HepG2 (cell line): Measurements from ENCODE around the gene TMEM41B. TPM values are rescaled to one million over a fixed set of nuclear protein-coding genes. Genes with fewer than 3 reads are reported as not detected.

ENCODE experiments used
- ATAC-seq: fragments of 200-7000 bp; cut with Tn5 transposase; 3 replicates; pipeline ENCODE4 v1.9.1; 2020; ENCODE audit warnings: mild to moderate bottlenecking, moderate library complexity
- BruUV-seq: library from RNA; stranded (reverse); fragments of 400-500 nt; replicated peaks from 2 replicates; lab custom pipeline; 2021; lab: Mats Ljungman, UMichigan
- CTCF ChIA-PET: fragments of 300-600 bp; formaldehyde crosslinking; extraction: SDS; loops from one replicate; lab custom pipeline; 2021; ENCODE audit warnings: low total read pairs, inconsistent platforms, low intra/inter-chr PET ratio; lab: Yijun Ruan, JAX
- POLR2A ChIA-PET: fragments of 350-600 bp; sonication (Branson Sonifier 250); formaldehyde crosslinking; loops from one replicate; lab custom pipeline; 2020; ENCODE audit warnings: antibody characterized with exemption, inconsistent platforms; lab: Yijun Ruan, JAX
- DNase-seq: peaks from one replicate; pipeline ENCODE4 v3.0.0-alpha.2; 2015; ENCODE audit warnings: low spot score
- FAIRE-seq: peaks from 3 replicates; lab custom pipeline; 2011; peaks lifted over from hg19 to GRCh38; lab: Jason Lieb, UNC
- H2AFZ ChIP-seq: one replicate; pipeline ENCODE4 v1.6.1; 2011; ENCODE audit warnings: low read length, inconsistent platforms
- H3K27ac ChIP-seq: fragments of 300-600 bp; 3 replicates; pipeline ENCODE4 v1.8.0; 2011; ENCODE audit warnings: mixed run types, mild to moderate bottlenecking, mixed read lengths, low read length, inconsistent platforms; ENCODE audit not compliant: insufficient read depth; ENCODE audit errors: extremely low read length
- H3K27me3 ChIP-seq, 2 experiments: fragments of 200-600 bp in 1 of 2; 2 replicates in 1 of 2; 3 replicates in 1 of 2; pipeline versions ENCODE4 v1.6.0 to v1.8.0; 2011; ENCODE audit warnings: low read length in 2 of 2, mild to moderate bottlenecking in 2 of 2, moderate library complexity in 2 of 2, inconsistent platforms in 1 of 2; ENCODE audit not compliant: insufficient read depth in 2 of 2, control insufficient read depth in 1 of 2
- H3K36me3 ChIP-seq, 2 experiments: fragments of 200-600 bp in 1 of 2; replicated peaks in 1 of 2; 2 replicates in 1 of 2; 3 replicates in 1 of 2; pipeline versions ENCODE4 v1.5.1 to v1.8.0; 2011; ENCODE audit warnings: low read length in 2 of 2, inconsistent platforms in 1 of 2; ENCODE audit not compliant: insufficient read depth in 2 of 2, control insufficient read depth in 1 of 2
- H3K4me1 ChIP-seq: 2 replicates; pipeline ENCODE4 v1.5.1; 2012; ENCODE audit warnings: low read length, inconsistent platforms; ENCODE audit not compliant: insufficient read depth
- H3K4me2 ChIP-seq: 2 replicates; pipeline ENCODE4 v1.6.0; 2011; ENCODE audit warnings: low read depth, low read length, inconsistent platforms
- H3K4me3 ChIP-seq, 3 experiments: fragments of 200-600 bp in 1 of 3; sonication (generic), shearing (Covaris generic) in 1 of 3; replicated peaks in 1 of 3; 2 replicates each; pipeline ENCODE4 v1.5.1; 2011 to 2016; ENCODE audit warnings: low read length in 3 of 3, inconsistent platforms in 2 of 3, low read depth in 2 of 3, mild to moderate bottlenecking in 2 of 3, control low read depth in 1 of 3, mixed read lengths in 1 of 3; ENCODE audit not compliant: insufficient read depth in 1 of 3
- H3K79me2 ChIP-seq: one replicate; pipeline ENCODE4 v1.6.1; 2011; ENCODE audit warnings: low read length, inconsistent platforms; ENCODE audit not compliant: insufficient read depth
- H3K9ac ChIP-seq: 2 replicates; pipeline ENCODE4 v1.6.0; 2011; ENCODE audit warnings: mild to moderate bottlenecking, low read depth, low read length, inconsistent platforms; ENCODE audit not compliant: insufficient read depth
- H3K9me3 ChIP-seq: 2 replicates; pipeline ENCODE4 v1.5.1; 2012; ENCODE audit warnings: mild to moderate bottlenecking, low read length
- H4K20me1 ChIP-seq: 2 replicates; pipeline ENCODE4 v1.6.0; 2011; ENCODE audit warnings: inconsistent platforms, mild to moderate bottlenecking, low read length, moderate library complexity; ENCODE audit not compliant: insufficient read depth
- CENPX ChIP-seq: sonication (generic); formaldehyde crosslinking; IDR thresholded peaks from 2 replicates; pipeline ENCODE4 v1.9.0; 2021; ENCODE audit warnings: mild to moderate bottlenecking, missing genetic modification reagents, moderate library complexity
- FOXO4 ChIP-seq: sonication (generic); formaldehyde crosslinking; conservative IDR thresholded peaks from 2 replicates; pipeline ENCODE4 v1.8.1; 2023; ENCODE audit warnings: missing genetic modification reagents
- PBX2 ChIP-seq: IDR thresholded peaks from 2 replicates; pipeline ENCODE4 v1.6.1; 2016; ENCODE audit warnings: control low read depth
- PHF8 ChIP-seq: sonication (generic); formaldehyde crosslinking; IDR thresholded peaks from 2 replicates; pipeline ENCODE4 v1.5.0; 2020; ENCODE audit warnings: missing genetic modification reagents
- SMARCE1 ChIP-seq: fragments of 450-650 bp; IDR thresholded peaks from 2 replicates; pipeline ENCODE4 v1.6.1; 2017; ENCODE audit warnings: borderline replicate concordance
- ZNF644 ChIP-seq: IDR thresholded peaks from 2 replicates; pipeline ENCODE4 v1.6.1; 2016; ENCODE audit warnings: low read depth
- ZNF709 ChIP-seq: sonication (generic); formaldehyde crosslinking; IDR thresholded peaks from 2 replicates; pipeline ENCODE4 v1.5.0; 2020; ENCODE audit warnings: mild to moderate bottlenecking, missing genetic modification reagents
- ZNF883 ChIP-seq: sonication (generic); formaldehyde crosslinking; IDR thresholded peaks from 2 replicates; pipeline ENCODE4 v1.5.1; 2020; ENCODE audit warnings: mild to moderate bottlenecking, missing genetic modification reagents; ENCODE audit errors: not compliant biosample characterization
- WGBS: methylation state at CpG from one replicate; pipeline ENCODE4 v1.1.6; 2017; ENCODE audit warnings: low lambda C conversion rate; 5-methylcytosine and 5-hydroxymethylcytosine counted together
- in situ Hi-C: cut with HindIII; loops from 2 replicates; pipeline ENCODE4 v1.10.0; 2017; ENCODE audit warnings: low pct_unique_long_range_greater_than_20kb; ENCODE audit not compliant: extremely low pct_ligation_motif_present
- intact Hi-C: fragments of 100-400 bp; cut with micrococcal nuclease; formaldehyde crosslinking; loops from one replicate; pipeline ENCODE4 v1.10.0; 2022; ENCODE audit not compliant: unreplicated experiment
- polyA plus RNA-seq, 8 experiments: library from polyadenylated mRNA; depleted of rRNA in 3 of 8; stranded (reverse) in 7 of 8; unstranded in 1 of 8; fragments of >200 nt; fragmentation: Illumina TruSeq in 4 of 8; extraction: Trizol in 4 of 8; gene quantifications; 2 replicates each; pipeline versions ENCODE4 v1.2.1 to v1.2.3, GENCODE V29; 2011 to 2016; ENCODE audit warnings: low read depth in 4 of 8, missing spikeins in 1 of 8, mixed read lengths in 1 of 8; ENCODE audit not compliant: insufficient read depth in 1 of 8
- total RNA-seq, 5 experiments: library from RNA; depleted of rRNA; stranded (reverse); fragments of >200 nt; fragmentation: Illumina TruSeq; extraction: Trizol; gene quantifications; 2 replicates each; pipeline ENCODE4 v1.2.3, GENCODE V29; 2016; ENCODE audit warnings: low read depth in 1 of 5

TMEM41B gene
- total and polyA plus RNA-seq, 2 of the 13 experiments (the other 11 are each of a cell fraction or from before 2014, with no cell fraction given), result 36.8 to 48.1 TPM

GRCh38 chr11:9330387-9331384 is 16.3 kb upstream of the TMEM41B start:
- Histone ChIP-seq H3K27ac (no peak overlapping the region), H3K4me2 (no peak overlapping the region), H3K27me3 (no peaks in the 10 kb centered on the region; a peak in 1 of 5 replicates), H3K36me3 (no peaks in the 10 kb centered on the region), H3K9ac (no peak overlapping the region), H3K9me3 (no peaks in the 10 kb centered on the region), H3K4me3 (no peak overlapping the region), H3K79me2 (no peaks in the 10 kb centered on the region), H2AFZ (no peak overlapping the region), H4K20me1 (no peaks in the 10 kb centered on the region), H3K4me1 (peaks cover 8% of the 10 kb centered on the region; the same call in 1 of the 2 replicates)
- ATAC-seq (no peak), DNase-seq (no peak), FAIRE-seq (no peak)
- TF ChIP-seq ZNF709 (CRISPR knock-in tag) (no peak), PBX2 (CRISPR knock-in tag) (no peak), ZNF883 (no peak), FOXO4 (CRISPR knock-in tag) (no peak), PHF8 (CRISPR knock-in tag) (no peak), SMARCE1 (no peak), ZNF644 (CRISPR knock-in tag) (no peak), CENPX (CRISPR knock-in tag) (no peak)
- ChIA-PET CTCF (no interaction called here), POLR2A (no interaction called here)
- WGBS, result 67% methylated on average over 8 of the region's 10 CpGs
- no TSS peak for BruUV-seq
- in situ Hi-C loops (no loop called here), intact Hi-C loops (no loop called here)
